ENCODE measurements around the gene NHLRC4.

Gene NHLRC4

GRCh38 chr16:526181-527014, 40.4 kb upstream of the NHLRC4 start:
- H3K27me3 Mint-ChIP-seq, result no peaks in the 10 kb centered on the region
- H3K4me3 Mint-ChIP-seq, result peak overlapping the region; percentile 78
- no peaks in the 10 kb centered on the region for H3K9me3 Mint-ChIP-seq
- H3K27ac Mint-ChIP-seq, result peak overlapping the region; percentile 93
- CTCF ChIA-PET, result interaction anchor here (1.2 to 2.0 kb wide), 2 partner anchors 41 to 110 kb away, joined by 3 to 4 read pairs; partner anchors contain the start of gene NHLRC4
- H3K36me3 Mint-ChIP-seq, result peaks cover 7% of the 10 kb centered on the region
- DNase-seq, result no peak
- H3K4me1 Mint-ChIP-seq, result peaks cover 44% of the 10 kb centered on the region

- peak within 1 kb of the TSS; percentile 93 for H3K27ac Mint-ChIP-seq
- peaks cover 44% of the 10 kb centered on the region for H3K4me1 Mint-ChIP-seq
- DNase-seq, result peak; percentile 87
- peaks cover 7% of the 10 kb centered on the region for H3K36me3 Mint-ChIP-seq
- no peaks in the 10 kb centered on the region for H3K27me3 Mint-ChIP-seq
- CTCF ChIA-PET, result interaction anchor here (2.0 kb wide), 1 partner anchor 40 kb away, joined by 4 read pairs; the partner anchor contains the start of gene NHLRC4
- no peaks in the 10 kb centered on the region for H3K9me3 Mint-ChIP-seq
- peak within 1 kb of the TSS; percentile 91 for H3K4me3 Mint-ChIP-seq
These were observed 39.5 kb upstream of the NHLRC4 start, which contains the start of gene CAPN15 for GRCh38 chr16:527015-527903. Gene CAPN15, plus strand, starts transcription at chr16:527712. Its CDS starts 19,127 bp downstream, at chr16:546839.

GRCh38 chr16:528111-529011, 38.4 kb upstream of the NHLRC4 start:
- H3K9me3 Mint-ChIP-seq, result no peaks in the 10 kb centered on the region
- peak; percentile 56 for DNase-seq

DNA sequence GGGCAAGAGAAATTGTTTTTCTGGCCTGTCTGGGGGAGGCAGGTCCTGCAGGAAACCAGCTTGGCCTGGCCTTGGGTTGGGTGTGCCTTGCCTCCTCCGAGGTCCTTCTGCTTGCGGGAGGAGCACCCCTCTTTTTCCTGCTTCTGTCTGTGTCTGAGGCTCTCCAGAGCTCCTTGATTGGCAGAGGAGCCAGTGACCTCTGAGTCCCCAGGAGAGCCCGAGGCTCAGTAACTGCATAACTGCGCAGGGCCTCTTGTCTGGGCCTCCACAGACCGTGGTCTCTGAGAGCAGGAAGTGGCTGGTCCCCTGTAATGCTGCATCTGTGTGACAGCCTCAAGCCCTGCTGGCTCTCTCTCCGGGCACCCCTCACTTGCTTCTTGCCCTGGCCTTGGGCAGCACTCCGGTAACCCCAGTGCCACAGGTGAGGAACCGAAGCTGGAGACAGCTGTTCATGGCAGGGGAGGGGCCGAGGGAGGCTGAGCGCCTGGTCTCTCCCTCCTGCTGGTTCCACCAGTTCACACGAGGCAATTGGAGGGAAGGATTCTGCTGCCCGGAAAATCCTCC, 37.7 kb upstream of the NHLRC4 start:
- peaks cover 7% of the 10 kb centered on the region for H3K36me3 Mint-ChIP-seq
- peak overlapping the region; percentile 91 for H3K4me3 Mint-ChIP-seq
- H3K27me3 Mint-ChIP-seq, result no peaks in the 10 kb centered on the region
- H3K27ac Mint-ChIP-seq, result peak overlapping the region; percentile 93
- CTCF ChIA-PET, result interaction anchor here (1.1 kb wide), 1 partner anchor 8 kb away, joined by 4 read pairs; no protein-coding TSS in a partner anchor
- peaks cover 42% of the 10 kb centered on the region for H3K4me1 Mint-ChIP-seq
- no peaks in the 10 kb centered on the region for H3K9me3 Mint-ChIP-seq
- DNase-seq, result peak; percentile 58

More at GRCh38 chr16:528111-529011, 38.4 kb upstream of the NHLRC4 start:
- peaks cover 7% of the 10 kb centered on the region for H3K36me3 Mint-ChIP-seq
- peak overlapping the region; percentile 91 for H3K4me3 Mint-ChIP-seq
- CTCF ChIA-PET, result interaction anchor here (1.1 kb wide), 1 partner anchor 9 kb away, joined by 4 read pairs; no protein-coding TSS in a partner anchor
- H3K4me1 Mint-ChIP-seq, result peaks cover 44% of the 10 kb centered on the region
- H3K27ac Mint-ChIP-seq, result peak overlapping the region; percentile 93
- no peaks in the 10 kb centered on the region for H3K27me3 Mint-ChIP-seq

DNA sequence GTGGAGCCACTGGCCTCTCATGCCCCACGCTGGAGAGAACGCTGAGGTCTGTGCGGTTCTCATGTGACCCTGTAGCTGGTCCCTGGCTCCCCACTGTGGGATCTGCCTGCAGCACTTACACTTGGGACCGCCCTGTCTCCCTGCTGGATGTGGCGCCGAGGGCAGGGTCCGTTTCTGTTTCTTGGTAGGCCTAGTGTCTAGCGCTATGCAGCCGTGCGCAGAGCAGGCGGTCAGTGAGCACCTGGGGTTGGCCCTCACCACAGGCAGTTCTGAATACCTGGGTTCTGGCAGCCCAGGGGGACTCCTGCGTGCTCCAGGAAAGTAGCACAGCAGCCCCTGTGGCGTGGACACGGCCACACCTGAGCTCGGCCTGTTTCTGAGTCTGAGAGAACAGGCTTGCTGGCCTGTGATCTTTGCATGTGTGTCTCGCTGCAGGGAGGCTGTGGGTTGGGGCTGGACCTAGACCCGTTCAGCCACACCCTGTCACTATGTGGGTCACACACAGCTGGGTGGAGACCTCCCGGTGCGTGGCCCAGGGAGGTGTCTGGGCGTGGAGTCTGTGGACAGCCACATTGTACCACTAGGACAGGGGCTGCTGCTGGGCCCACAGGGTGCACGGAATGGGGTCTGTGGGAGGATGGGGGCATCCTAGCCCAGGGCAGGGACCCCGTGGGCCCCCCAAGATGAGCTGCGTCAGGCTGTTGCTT, 36.5 kb upstream of the NHLRC4 start:
- Mint-ChIP-seq H3K36me3 (peaks cover 7% of the 10 kb centered on the region), H3K4me1 (peaks cover 35% of the 10 kb centered on the region), H3K4me3 (peak overlapping the region; percentile 91), H3K27ac (peak overlapping the region; percentile 86), H3K9me3 (no peaks in the 10 kb centered on the region), H3K27me3 (no peaks in the 10 kb centered on the region)
- DNase-seq, result no peak
- CTCF ChIA-PET, result no interaction called here

DNA sequence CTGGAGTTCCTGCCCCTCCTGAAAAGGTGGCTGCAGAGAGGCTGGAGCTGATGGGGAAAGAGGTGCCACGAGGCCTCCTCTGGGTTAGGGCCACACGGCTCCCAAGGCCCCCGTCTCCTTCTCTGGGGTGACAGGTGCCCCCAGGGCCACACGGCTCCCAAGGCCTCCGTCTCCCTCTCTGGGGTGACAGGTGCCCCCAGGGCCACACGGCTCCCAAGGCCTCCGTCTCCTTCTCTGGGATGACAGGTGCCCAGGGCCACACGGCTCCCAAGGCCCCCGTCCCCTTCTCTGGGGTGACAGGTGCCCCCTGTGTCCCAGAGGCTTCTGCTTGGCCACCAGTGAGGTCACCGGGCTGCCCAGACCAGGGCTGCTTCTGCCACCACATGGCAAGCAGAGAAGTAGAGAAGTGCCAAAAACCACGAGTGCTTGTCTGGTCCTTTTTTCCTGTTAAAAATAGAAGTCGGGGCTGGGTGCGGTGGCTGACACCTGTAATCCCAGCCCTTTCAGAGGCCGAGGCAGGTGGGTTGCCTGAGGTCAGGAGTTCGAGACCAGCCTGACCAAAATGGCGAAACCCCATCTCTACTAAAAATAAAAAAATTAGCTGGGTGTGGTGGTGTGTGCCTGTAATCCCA, 35.2 kb upstream of the NHLRC4 start:
- no peak overlapping the region for H3K4me3 Mint-ChIP-seq
- H3K27ac Mint-ChIP-seq, result no peak overlapping the region
- peaks cover 3% of the 10 kb centered on the region for H3K36me3 Mint-ChIP-seq
- H3K4me1 Mint-ChIP-seq, result peaks cover 21% of the 10 kb centered on the region
- H3K27me3 Mint-ChIP-seq, result no peaks in the 10 kb centered on the region
- H3K9me3 Mint-ChIP-seq, result no peaks in the 10 kb centered on the region
- CTCF ChIA-PET, result no interaction called here
- DNase-seq, result no peak

GRCh38 chr16:533391-534123, 33.2 kb upstream of the NHLRC4 start:
- Mint-ChIP-seq H3K4me1 (peaks cover 19% of the 10 kb centered on the region), H3K4me3 (no peak overlapping the region), H3K27ac (no peak overlapping the region), H3K36me3 (peaks cover 2% of the 10 kb centered on the region), H3K27me3 (no peaks in the 10 kb centered on the region), H3K9me3 (no peaks in the 10 kb centered on the region)
- DNase-seq, result no peak
- CTCF ChIA-PET, result no interaction called here

- Mint-ChIP-seq H3K36me3 (no peaks in the 10 kb centered on the region), H3K27ac (no peak overlapping the region), H3K9me3 (no peaks in the 10 kb centered on the region), H3K27me3 (no peaks in the 10 kb centered on the region), H3K4me1 (peaks cover 13% of the 10 kb centered on the region), H3K4me3 (no peak overlapping the region)
- no peak for DNase-seq
- CTCF ChIA-PET, result no interaction called here
These were observed 32.7 kb upstream of the NHLRC4 start for GRCh38 chr16:534135-534534.

GRCh38 chr16:534856-535445, 31.9 kb upstream of the NHLRC4 start:
- CTCF ChIA-PET, result no interaction called here
- Mint-ChIP-seq H3K36me3 (no peaks in the 10 kb centered on the region), H3K27ac (no peak overlapping the region), H3K4me1 (peaks cover 5% of the 10 kb centered on the region), H3K9me3 (no peaks in the 10 kb centered on the region), H3K4me3 (no peak overlapping the region), H3K27me3 (no peaks in the 10 kb centered on the region)
- DNase-seq, result no peak

DNA sequence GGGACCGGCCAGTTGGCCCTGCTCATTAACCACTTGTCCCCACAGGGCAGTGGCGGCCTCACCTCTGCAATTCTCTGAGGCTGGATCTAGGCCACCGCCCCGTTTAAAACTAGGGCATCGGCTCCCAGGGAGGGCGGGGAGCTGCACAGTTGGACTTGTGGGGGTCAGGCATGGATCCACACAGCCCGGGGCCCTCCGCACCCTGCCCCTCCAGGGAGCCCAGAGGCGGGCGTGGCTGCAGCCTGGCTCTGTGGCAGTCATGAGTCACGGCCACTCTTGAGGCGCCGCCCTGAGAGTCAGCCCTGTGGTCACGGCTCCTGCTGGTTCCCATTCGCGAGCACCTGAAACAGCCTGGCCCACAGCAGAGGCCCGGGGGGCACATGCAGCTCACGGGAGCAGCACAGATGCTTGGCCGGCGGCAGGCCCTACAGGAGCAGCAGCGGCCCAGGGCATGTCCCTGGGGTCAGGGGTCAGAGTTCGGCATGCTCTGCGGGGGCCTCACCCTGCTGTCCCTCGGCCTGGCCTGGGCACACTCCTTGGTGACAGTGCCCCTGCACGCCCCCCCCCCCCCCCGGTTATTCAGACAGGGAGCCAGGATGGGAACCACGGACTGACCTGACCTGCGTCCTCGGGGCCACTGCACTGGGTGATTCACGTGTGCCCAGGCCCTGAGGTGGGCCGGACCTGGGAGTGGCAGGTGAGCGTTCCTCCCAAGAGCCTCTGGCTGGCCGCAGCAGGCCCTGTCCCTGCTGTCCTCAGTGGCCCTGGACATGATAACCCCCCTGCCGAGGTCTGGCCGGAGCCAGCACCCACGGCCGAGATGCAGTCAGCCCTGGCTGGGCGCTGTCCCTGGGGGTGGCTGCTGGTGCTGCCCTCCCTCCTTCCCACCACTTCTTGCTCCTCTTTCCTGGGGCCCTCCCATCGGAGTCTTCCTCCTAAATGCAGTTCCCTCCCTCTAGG, 31.1 kb upstream of the NHLRC4 start:
- no peaks in the 10 kb centered on the region for H3K4me1 Mint-ChIP-seq
- no peaks in the 10 kb centered on the region for H3K36me3 Mint-ChIP-seq
- no peaks in the 10 kb centered on the region for H3K27me3 Mint-ChIP-seq
- no peak overlapping the region for H3K4me3 Mint-ChIP-seq
- no peak for DNase-seq
- CTCF ChIA-PET, result no interaction called here
- H3K27ac Mint-ChIP-seq, result no peak overlapping the region
- H3K9me3 Mint-ChIP-seq, result no peaks in the 10 kb centered on the region

- Mint-ChIP-seq H3K4me1 (no peaks in the 10 kb centered on the region), H3K9me3 (no peaks in the 10 kb centered on the region), H3K36me3 (no peaks in the 10 kb centered on the region), H3K27ac (no peak overlapping the region), H3K27me3 (no peaks in the 10 kb centered on the region), H3K4me3 (no peak overlapping the region)
- no peak for DNase-seq
- CTCF ChIA-PET, result interaction anchor here (1.1 kb wide), 1 partner anchor 8 kb away, joined by 4 read pairs; no protein-coding TSS in a partner anchor
These were observed 30.1 kb upstream of the NHLRC4 start for GRCh38 chr16:536746-537145.
